ENCODE measurements around the gene MAML2. TPM values are rescaled to one million over a fixed set of nuclear protein-coding genes. Genes with fewer than 3 reads are reported as not detected.

MAML2 gene
- total and polyA plus RNA-seq, 2 of the 13 experiments (the other 11 are each of a cell fraction or from before 2014, with no cell fraction given): 2.3 to 25.9 TPM

DNA sequence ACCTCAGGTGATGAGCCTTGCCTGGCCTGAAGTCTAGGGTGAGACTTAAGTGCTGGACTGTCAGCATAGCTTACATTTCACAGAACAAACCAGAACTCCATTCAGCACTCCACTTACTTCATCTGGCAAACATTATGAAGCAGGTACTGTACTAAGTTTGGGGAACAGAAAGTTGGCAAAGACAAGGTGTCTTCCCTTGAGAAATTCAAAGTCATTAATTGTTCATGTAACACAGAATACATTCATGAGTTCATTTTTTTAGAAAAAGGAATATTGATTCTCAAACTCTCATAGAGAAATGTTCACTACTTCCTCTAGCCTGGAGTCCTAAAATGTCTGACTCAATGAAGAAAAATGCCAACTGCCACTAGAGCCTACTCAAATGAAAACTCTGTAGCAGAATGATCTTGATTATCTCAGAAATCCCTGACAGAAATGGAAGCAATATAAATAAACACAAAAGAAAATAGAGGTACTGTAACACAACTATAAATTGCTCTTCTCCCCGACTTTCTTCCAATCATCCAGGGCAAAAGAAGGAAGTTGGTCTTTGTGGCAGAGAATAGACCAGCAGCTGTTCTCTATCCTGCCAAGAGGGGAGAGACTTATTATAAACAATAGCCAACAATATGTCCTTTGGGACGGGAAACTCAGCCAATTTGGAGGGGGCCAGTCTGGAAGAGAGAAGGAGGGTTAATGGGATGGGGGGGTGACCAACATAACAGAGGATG lies 289.9 kb downstream of the MAML2 start:
- no peak overlapping the region for H3K27ac ChIP-seq (ENCODE audit: extremely low read length, insufficient read depth, low read length)
- H3K9ac ChIP-seq (ENCODE audit: insufficient read depth, low read depth, low read length): no peak overlapping the region
- in situ Hi-C loops (cut with HindIII; ENCODE audit: extremely low pct_ligation_motif_present, low pct_unique_long_range_greater_than_20kb): no loop called here
- H4K20me1 ChIP-seq (ENCODE audit: insufficient read depth, low read length): no peaks in the 10 kb centered on the region
- no peaks in the 10 kb centered on the region for H3K9me3 ChIP-seq (ENCODE audit: low read length)
- no peaks in the 10 kb centered on the region for H3K79me2 ChIP-seq (ENCODE audit: insufficient read depth, low read length)
- POLR2A ChIA-PET: no interaction called here
- intact Hi-C loops (cut with micrococcal nuclease; ENCODE audit: unreplicated experiment): loop anchor here (10.0 kb wide), 1 partner anchor 218 kb away; no protein-coding TSS in a partner anchor
- H3K36me3 ChIP-seq (replicated peaks in 1 of 2; ENCODE audit: control insufficient read depth in 1 of 2, insufficient read depth in 2 of 2, low read length in 2 of 2): peaks cover 0 to 4% of the 10 kb centered on the region in 2 experiments; a peak in 3 of 5 replicates
- no peaks in the 10 kb centered on the region for H3K27me3 ChIP-seq (ENCODE audit: control insufficient read depth in 1 of 2, insufficient read depth in 2 of 2, low read length in 2 of 2)
- H3K4me2 ChIP-seq (ENCODE audit: low read depth, low read length): no peak overlapping the region
- 96% methylated on average over 2 of the region's 2 CpGs for WGBS (ENCODE audit: low lambda C conversion rate)
- no peak overlapping the region for H2AFZ ChIP-seq (ENCODE audit: low read length)
- FAIRE-seq (no peak), DNase-seq (ENCODE audit: low spot score) (no peak), ATAC-seq (no peak)
- CTCF ChIA-PET (ENCODE audit: low intra/inter-chr PET ratio, low total read pairs): no interaction called here
- TF ChIP-seq ZNF652 (CRISPR knock-in tag; IDR thresholded peaks at IDR 0.05; ENCODE audit: borderline replicate concordance, low read depth) (no peak), ATF7 (IDR thresholded peaks at IDR 0.05) (no peak), ATF7 (CRISPR knock-in tag; IDR thresholded peaks at IDR 0.05) (no peak), RFXANK (CRISPR knock-in tag; IDR thresholded peaks at IDR 0.05) (no peak), ZNF256 (CRISPR knock-in tag; conservative IDR thresholded peaks at IDR 0.05) (no peak), ZBTB21 (CRISPR knock-in tag; IDR thresholded peaks at IDR 0.05) (no peak), NFYC (CRISPR knock-in tag; IDR thresholded peaks at IDR 0.05) (no peak), HIVEP1 (CRISPR knock-in tag; IDR thresholded peaks at IDR 0.05) (no peak), HES4 (CRISPR knock-in tag; IDR thresholded peaks at IDR 0.05; ENCODE audit: borderline replicate concordance) (no peak), TBX3 (IDR thresholded peaks at IDR 0.05; ENCODE audit: borderline replicate concordance) (no peak), ZNF629 (CRISPR knock-in tag; conservative IDR thresholded peaks at IDR 0.05) (no peak), ZFP62 (CRISPR knock-in tag; IDR thresholded peaks at IDR 0.05) (no peak)
- BruUV-seq (replicated peaks): no TSS peak
- peaks cover 66% of the 10 kb centered on the region for H3K4me1 ChIP-seq (ENCODE audit: insufficient read depth, low read length)
- H3K4me3 ChIP-seq (replicated peaks in 1 of 3; ENCODE audit: insufficient read depth in 1 of 3, low read depth in 2 of 3, low read length in 3 of 3): no peak overlapping the region
